H9 (cell line): ENCODE measurements around the gene DNMBP. TPM values are rescaled to one million over a fixed set of nuclear protein-coding genes. Genes with fewer than 3 reads are reported as not detected.

Experiments used
- DNase-seq: peaks from one replicate; pipeline ENCODE4 v3.0.0-alpha.2; 2017
- H2AFZ ChIP-seq: one replicate; pipeline ENCODE4 v1.6.1; 2013; ENCODE audit warnings: mild to moderate bottlenecking, low read length, control low read depth, moderate library complexity
- H2AK5ac ChIP-seq: 2 replicates; pipeline ENCODE4 v1.6.1; 2013; ENCODE audit warnings: low read length, control low read depth, mixed read lengths; ENCODE audit not compliant: insufficient read length
- H2BK120ac ChIP-seq: one replicate; pipeline ENCODE4 v1.6.1; 2013; ENCODE audit warnings: low read depth, mild to moderate bottlenecking, low read length, control low read depth, inconsistent platforms; ENCODE audit not compliant: poor library complexity, severe bottlenecking
- H2BK12ac ChIP-seq: 2 replicates; pipeline ENCODE4 v1.6.1; 2013; ENCODE audit warnings: low read length, control low read depth, mixed read lengths, low read depth; ENCODE audit not compliant: insufficient read length
- H2BK15ac ChIP-seq: 2 replicates; pipeline ENCODE4 v1.6.1; 2013; ENCODE audit warnings: low read depth, low read length, control low read depth
- H2BK20ac ChIP-seq: one replicate; pipeline ENCODE4 v1.6.1; 2013; ENCODE audit warnings: low read depth, mild to moderate bottlenecking, low read length, control low read depth, inconsistent platforms; ENCODE audit not compliant: poor library complexity, severe bottlenecking
- H2BK5ac ChIP-seq: 2 replicates; pipeline ENCODE4 v1.6.1; 2013; ENCODE audit warnings: low read length, control low read depth, mixed read lengths; ENCODE audit not compliant: insufficient read length
- H3K14ac ChIP-seq: 2 replicates; pipeline ENCODE4 v1.6.1; 2013; ENCODE audit warnings: low read length, control low read depth; ENCODE audit not compliant: insufficient read depth
- H3K18ac ChIP-seq: 2 replicates; pipeline ENCODE4 v1.6.1; 2013; ENCODE audit warnings: low read depth, mild to moderate bottlenecking, mixed read lengths, low read length, control low read depth; ENCODE audit not compliant: insufficient read length
- H3K23ac ChIP-seq: 2 replicates; pipeline ENCODE4 v1.6.1; 2013; ENCODE audit warnings: low read length, control low read depth, mixed read lengths, low read depth; ENCODE audit not compliant: insufficient read length
- H3K23me2 ChIP-seq: 2 replicates; pipeline ENCODE4 v1.6.1; 2013; ENCODE audit warnings: low read depth, mild to moderate bottlenecking, mixed read lengths, low read length, control low read depth; ENCODE audit not compliant: insufficient read length, poor library complexity, severe bottlenecking
- H3K27ac ChIP-seq: 2 replicates; pipeline ENCODE4 v1.5.1; 2013; ENCODE audit warnings: low read length, control low read depth, mixed read lengths, low read depth; ENCODE audit not compliant: insufficient read length
- H3K27me3 ChIP-seq: 2 replicates; pipeline ENCODE4 v1.6.1; 2013; ENCODE audit warnings: low read length, control low read depth, inconsistent platforms; ENCODE audit not compliant: insufficient read depth
- H3K4ac ChIP-seq: 2 replicates; pipeline ENCODE4 v1.6.1; 2013; ENCODE audit warnings: low read depth, mild to moderate bottlenecking, control low read depth, inconsistent platforms, low read length, moderate library complexity
- H3K4me1 ChIP-seq: 2 replicates; pipeline ENCODE4 v1.6.1; 2013; ENCODE audit warnings: low read length, control low read depth, inconsistent platforms; ENCODE audit not compliant: insufficient read depth
- H3K4me2 ChIP-seq: 2 replicates; pipeline ENCODE4 v1.6.1; 2013; ENCODE audit warnings: low read length, control low read depth, mixed read lengths; ENCODE audit not compliant: insufficient read length, insufficient read depth
- H3K56ac ChIP-seq: 2 replicates; pipeline ENCODE4 v1.6.1; 2013; ENCODE audit warnings: low read depth, mild to moderate bottlenecking, mixed read lengths, low read length, control low read depth; ENCODE audit not compliant: insufficient read length
- H3K79me1 ChIP-seq: 2 replicates; pipeline ENCODE4 v1.6.1; 2013; ENCODE audit warnings: low read depth, mild to moderate bottlenecking, moderate library complexity, low read length, control low read depth, inconsistent platforms; ENCODE audit not compliant: insufficient read depth, poor library complexity, severe bottlenecking
- H3K79me2 ChIP-seq: 2 replicates; pipeline ENCODE4 v1.6.1; 2013; ENCODE audit warnings: low read length, control low read depth, inconsistent platforms; ENCODE audit not compliant: insufficient read depth
- H3K9ac ChIP-seq: 2 replicates; pipeline ENCODE4 v1.6.1; 2013; ENCODE audit warnings: low read length, control low read depth, mixed read lengths; ENCODE audit not compliant: insufficient read length; ENCODE audit errors: extremely low read depth
- H3K9me3 ChIP-seq: one replicate; pipeline ENCODE4 v1.6.1; 2013; ENCODE audit warnings: low read depth, low read length, inconsistent platforms; ENCODE audit not compliant: control insufficient read depth
- H3T11ph ChIP-seq: one replicate; pipeline ENCODE4 v1.6.1; 2013; ENCODE audit warnings: mild to moderate bottlenecking, low read length, control low read depth, inconsistent platforms
- H4K20me1 ChIP-seq: one replicate; pipeline ENCODE4 v1.6.1; 2013; ENCODE audit not compliant: control insufficient read depth, insufficient read length, insufficient read depth
- H4K5ac ChIP-seq: 2 replicates; pipeline ENCODE4 v1.6.1; 2013; ENCODE audit warnings: low read depth, mild to moderate bottlenecking, mixed read lengths, low read length, control low read depth; ENCODE audit not compliant: insufficient read length
- H4K8ac ChIP-seq: replicated peaks from 2 replicates; pipeline ENCODE4 v1.6.1; 2013; ENCODE audit warnings: low read length, control low read depth, mixed read lengths, low read depth; ENCODE audit not compliant: insufficient read length
- H4K91ac ChIP-seq: 2 replicates; pipeline ENCODE4 v1.6.1; 2013; ENCODE audit warnings: low read depth, mild to moderate bottlenecking, moderate library complexity, mixed read lengths, low read length, control low read depth; ENCODE audit not compliant: insufficient read length
- H3K27ac Mint-ChIP-seq, 3 experiments: 2 replicates in 2 of 3; 3 replicates in 1 of 3; pipeline ENCODE4 v1.8.0; 2020 to 2021; ENCODE audit warnings: mixed read lengths in 3 of 3, mild to moderate bottlenecking in 1 of 3, moderate library complexity in 1 of 3
- H3K27me3 Mint-ChIP-seq: 2 replicates; pipeline ENCODE4 v1.8.0; 2021; ENCODE audit warnings: low read depth, mild to moderate bottlenecking, moderate library complexity, mixed read lengths
- H3K36me3 Mint-ChIP-seq, 3 experiments: 2 replicates in 2 of 3; 3 replicates in 1 of 3; pipeline ENCODE4 v1.8.0; 2020 to 2021; ENCODE audit warnings: low read depth in 3 of 3, mixed read lengths in 3 of 3; ENCODE audit not compliant: insufficient read depth in 1 of 3
- H3K4me1 Mint-ChIP-seq, 2 experiments: 2 replicates each; pipeline ENCODE4 v1.8.0; 2020; ENCODE audit warnings: mixed read lengths in 2 of 2
- H3K4me3 Mint-ChIP-seq, 2 experiments: 2 replicates in 1 of 2; 3 replicates in 1 of 2; pipeline ENCODE4 v1.8.0; 2020 to 2021; ENCODE audit warnings: mild to moderate bottlenecking in 2 of 2, mixed read lengths in 2 of 2, moderate library complexity in 1 of 2
- H3K9me3 Mint-ChIP-seq, 2 experiments: 2 replicates in 1 of 2; 3 replicates in 1 of 2; pipeline ENCODE4 v1.8.0; 2020; ENCODE audit warnings: mild to moderate bottlenecking in 2 of 2, mixed read lengths in 2 of 2, moderate library complexity in 1 of 2
- WGBS: extraction: QIAGEN DNeasy Blood & Tissue Kit; methylation state at CpG from one replicate; pipeline ENCODE4 v1.1.7; 2013; ENCODE audit warnings: missing lambda C conversion rate, low lambda C conversion rate, mixed read lengths; ENCODE audit not compliant: insufficient read length; ENCODE audit errors: extremely low coverage; 5-methylcytosine and 5-hydroxymethylcytosine counted together
- total RNA-seq: library from RNA; stranded (reverse); gene quantifications from 2 replicates; pipeline ENCODE4 v1.2.1, GENCODE V29; 2021
- TF ChIP-seq, protein P1 (sequence below): fragments of 200-600 bp; sonication (generic); conservative IDR thresholded peaks from 3 replicates; pipeline ENCODE4 v1.8.0; 2021; ENCODE audit warnings: antibody characterized with exemption, mild to moderate bottlenecking

Gene DNMBP
- total RNA-seq, 1 experiment from 2014 or later, result 25.6 TPM

GRCh38 chr10:100037758-100038315 is 28.1 kb upstream of the DNMBP start:
- no peak overlapping the region for H3K56ac ChIP-seq
- no peak overlapping the region for H3K4me2 ChIP-seq
- Mint-ChIP-seq H3K27me3 (no peaks in the 10 kb centered on the region; the same call in 1 of the 2 replicates), H3K4me1 (peaks cover 13 to 23% of the 10 kb centered on the region in 2 experiments), H3K4me3 (no peak overlapping the region), H3K36me3 (peaks cover 0 to 4% (median 2%) of the 10 kb centered on the region in 3 experiments; a peak in 4 of 7 replicates), H3K27ac (no peak overlapping the region; a peak in 1 of 7 replicates), H3K9me3 (peaks cover 4% of the 10 kb centered on the region in 2 experiments; a peak in 3 of 5 replicates)
- no peak overlapping the region for H2BK5ac ChIP-seq
- no peak overlapping the region for H4K91ac ChIP-seq
- H3K4ac ChIP-seq, result no peak overlapping the region
- H2AFZ ChIP-seq, result no peak overlapping the region
- H3K4me1 ChIP-seq, result no peaks in the 10 kb centered on the region; the same call in 1 of the 2 replicates
- no peak overlapping the region for H4K8ac ChIP-seq
- no peak overlapping the region for H3K9ac ChIP-seq
- H3K23me2 ChIP-seq, result no peaks in the 10 kb centered on the region
- H3K79me2 ChIP-seq, result no peaks in the 10 kb centered on the region
- H2BK20ac ChIP-seq, result no peak overlapping the region
- H3K9me3 ChIP-seq, result no peaks in the 10 kb centered on the region
- no peak overlapping the region for H3K18ac ChIP-seq
- no peak overlapping the region for H2AK5ac ChIP-seq
- no peak overlapping the region for H2BK12ac ChIP-seq
- H4K5ac ChIP-seq, result no peak overlapping the region
- no peak overlapping the region for H3T11ph ChIP-seq
- H4K20me1 ChIP-seq, result no peaks in the 10 kb centered on the region
- no peak overlapping the region for H2BK15ac ChIP-seq
- WGBS, result no CpG with 5 or more reads among the region's 5 CpGs
- H3K27ac ChIP-seq, result no peak overlapping the region
- TF ChIP-seq, protein P1, sequence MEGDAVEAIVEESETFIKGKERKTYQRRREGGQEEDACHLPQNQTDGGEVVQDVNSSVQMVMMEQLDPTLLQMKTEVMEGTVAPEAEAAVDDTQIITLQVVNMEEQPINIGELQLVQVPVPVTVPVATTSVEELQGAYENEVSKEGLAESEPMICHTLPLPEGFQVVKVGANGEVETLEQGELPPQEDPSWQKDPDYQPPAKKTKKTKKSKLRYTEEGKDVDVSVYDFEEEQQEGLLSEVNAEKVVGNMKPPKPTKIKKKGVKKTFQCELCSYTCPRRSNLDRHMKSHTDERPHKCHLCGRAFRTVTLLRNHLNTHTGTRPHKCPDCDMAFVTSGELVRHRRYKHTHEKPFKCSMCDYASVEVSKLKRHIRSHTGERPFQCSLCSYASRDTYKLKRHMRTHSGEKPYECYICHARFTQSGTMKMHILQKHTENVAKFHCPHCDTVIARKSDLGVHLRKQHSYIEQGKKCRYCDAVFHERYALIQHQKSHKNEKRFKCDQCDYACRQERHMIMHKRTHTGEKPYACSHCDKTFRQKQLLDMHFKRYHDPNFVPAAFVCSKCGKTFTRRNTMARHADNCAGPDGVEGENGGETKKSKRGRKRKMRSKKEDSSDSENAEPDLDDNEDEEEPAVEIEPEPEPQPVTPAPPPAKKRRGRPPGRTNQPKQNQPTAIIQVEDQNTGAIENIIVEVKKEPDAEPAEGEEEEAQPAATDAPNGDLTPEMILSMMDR, result no peak
- no peak overlapping the region for H3K14ac ChIP-seq
- no peak for DNase-seq
- no peak overlapping the region for H3K23ac ChIP-seq
- H3K79me1 ChIP-seq, result no peaks in the 10 kb centered on the region
- H3K27me3 ChIP-seq, result no peaks in the 10 kb centered on the region
- H2BK120ac ChIP-seq, result no peak overlapping the region
